ENCODE data around the gene TAF1D.

- TF ChIP-seq POLR2A (IDR thresholded peaks at IDR 0.05) (no peak), CTCF (IDR thresholded peaks at IDR 0.05) (no peak)
Measured at GRCh38 chr11:93738647-93739081, 2.6 kb downstream of the TAF1D start.

Measured in esophagus squamous epithelium (tissue), 4 donors.